ENCODE data around the gene STAB1.

The STAB1 gene

DNA sequence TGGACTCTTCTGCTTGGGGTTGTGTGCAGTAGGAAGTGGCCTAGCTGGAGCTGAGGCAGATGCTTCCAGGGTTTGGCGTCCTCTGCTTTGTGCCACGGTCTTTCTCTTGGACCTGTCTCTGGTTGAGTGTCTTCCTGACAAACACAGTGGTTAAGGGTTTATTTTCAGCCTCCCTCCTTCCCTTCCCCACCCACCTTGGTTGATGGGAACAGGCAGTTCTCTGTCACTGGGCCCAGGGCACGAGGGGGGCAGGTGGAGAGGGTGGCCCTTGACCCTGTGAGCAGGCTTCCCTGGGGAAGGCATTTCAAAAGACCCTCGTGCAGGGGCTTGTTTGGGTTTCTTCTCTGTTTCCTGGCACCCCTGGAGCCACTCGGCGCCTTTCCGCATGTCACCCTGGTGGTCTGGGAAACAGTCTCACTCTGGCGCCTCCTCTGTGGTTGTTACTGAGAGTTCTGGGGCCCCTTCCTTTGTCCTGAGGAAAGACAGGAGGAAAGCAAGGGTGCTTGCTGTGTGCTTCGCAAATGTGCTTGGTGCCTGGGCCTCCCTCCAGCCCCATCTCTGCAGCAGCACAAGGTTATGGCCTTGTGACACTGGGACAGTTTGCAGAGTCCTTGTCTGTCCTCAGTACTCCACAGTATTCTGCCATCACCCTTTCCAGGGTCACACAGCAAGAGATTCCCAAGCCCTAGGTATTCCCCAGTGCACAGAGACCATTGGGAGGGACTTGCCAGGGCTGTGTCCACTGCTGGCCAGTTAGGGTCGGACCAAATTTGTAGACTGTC is 10.3 kb upstream of the STAB1 start:
- no peak for DNase-seq (ENCODE audit: low read depth, low spot score)
- no peak overlapping the region for H3K27ac ChIP-seq

DNA sequence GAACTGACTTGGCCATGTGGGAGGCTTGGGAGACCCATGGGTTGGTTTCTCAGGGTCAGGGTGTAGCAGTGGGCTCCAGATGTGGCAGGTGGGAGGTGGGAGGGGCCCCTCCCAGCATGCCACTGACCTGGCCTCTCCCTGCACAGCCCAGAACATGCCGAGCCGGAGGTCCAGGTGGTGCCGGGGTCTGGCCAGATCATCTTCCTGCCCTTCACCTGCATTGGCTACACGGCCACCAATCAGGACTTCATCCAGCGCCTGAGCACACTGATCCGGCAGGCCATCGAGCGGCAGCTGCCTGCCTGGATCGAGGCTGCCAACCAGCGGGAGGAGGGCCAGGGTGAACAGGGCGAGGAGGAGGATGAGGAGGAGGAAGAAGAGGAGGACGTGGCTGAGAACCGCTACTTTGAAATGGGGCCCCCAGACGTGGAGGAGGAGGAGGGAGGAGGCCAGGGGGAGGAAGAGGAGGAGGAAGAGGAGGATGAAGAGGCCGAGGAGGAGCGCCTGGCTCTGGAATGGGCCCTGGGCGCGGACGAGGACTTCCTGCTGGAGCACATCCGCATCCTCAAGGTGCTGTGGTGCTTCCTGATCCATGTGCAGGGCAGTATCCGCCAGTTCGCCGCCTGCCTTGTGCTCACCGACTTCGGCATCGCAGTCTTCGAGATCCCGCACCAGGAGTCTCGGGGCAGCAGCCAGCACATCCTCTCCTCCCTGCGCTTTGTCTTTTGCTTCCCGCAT is 7.9 kb upstream of the STAB1 start:
- no peak for DNase-seq (ENCODE audit: low read depth, low spot score)
- no peak overlapping the region for H3K27ac ChIP-seq

GRCh38 chr3:52487788-52488691 is 7.1 kb upstream of the STAB1 start:
- no peak for DNase-seq (ENCODE audit: low read depth, low spot score)

DNA sequence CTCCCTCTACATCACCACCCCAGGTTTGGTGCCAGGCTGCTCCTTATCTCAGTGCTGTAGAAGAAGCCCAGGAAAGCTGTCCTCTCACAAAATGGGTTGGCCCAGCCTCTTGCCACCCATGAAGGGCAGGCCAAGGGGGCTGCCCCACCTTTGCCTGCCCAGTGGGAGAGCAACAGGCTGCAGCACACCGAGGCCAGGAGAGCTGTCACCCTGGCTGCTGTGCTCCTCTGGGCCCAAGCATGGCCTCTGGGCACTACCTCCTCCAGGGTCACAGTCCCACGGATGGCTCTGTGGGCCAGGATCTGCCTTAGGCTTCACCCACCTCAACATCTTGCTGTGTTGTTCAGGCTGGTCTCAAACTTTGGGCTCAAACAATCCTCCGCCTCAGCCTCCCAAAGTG is 6.4 kb upstream of the STAB1 start:
- no peak overlapping the region for H3K27ac ChIP-seq

More at GRCh38 chr3:52487788-52488691, 7.1 kb upstream of the STAB1 start:
- H3K27ac ChIP-seq = no peak overlapping the region

GRCh38 chr3:52489453-52489852 is 5.7 kb upstream of the STAB1 start:
- DNase-seq (ENCODE audit: low read depth, low spot score) = no peak
- H3K27ac ChIP-seq = no peak overlapping the region

More for the DNA sequence above, 6.4 kb upstream of the STAB1 start:
- DNase-seq (ENCODE audit: low read depth, low spot score) = no peak

- H3K27ac ChIP-seq = no peak overlapping the region
These were observed 4.9 kb upstream of the STAB1 start for GRCh38 chr3:52490035-52490938.

GRCh38 chr3:52490939-52491526 is 4.1 kb upstream of the STAB1 start:
- H3K27ac ChIP-seq = no peak overlapping the region

More at GRCh38 chr3:52490035-52490938, 4.9 kb upstream of the STAB1 start:
- DNase-seq (ENCODE audit: low read depth, low spot score) = no peak

DNA sequence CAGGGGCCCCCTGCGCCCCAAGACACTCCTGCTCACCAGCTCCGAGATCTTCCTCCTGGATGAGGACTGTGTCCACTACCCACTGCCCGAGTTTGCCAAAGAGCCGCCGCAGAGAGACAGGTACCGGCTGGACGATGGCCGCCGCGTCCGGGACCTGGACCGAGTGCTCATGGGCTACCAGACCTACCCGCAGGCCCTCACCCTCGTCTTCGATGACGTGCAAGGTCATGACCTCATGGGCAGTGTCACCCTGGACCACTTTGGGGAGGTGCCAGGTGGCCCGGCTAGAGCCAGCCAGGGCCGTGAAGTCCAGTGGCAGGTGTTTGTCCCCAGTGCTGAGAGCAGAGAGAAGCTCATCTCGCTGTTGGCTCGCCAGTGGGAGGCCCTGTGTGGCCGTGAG is 3.1 kb upstream of the STAB1 start:
- no peak overlapping the region for H3K27ac ChIP-seq
- DNase-seq (ENCODE audit: low read depth, low spot score) = no peak

More at GRCh38 chr3:52490939-52491526, 4.1 kb upstream of the STAB1 start:
- no peak for DNase-seq (ENCODE audit: low read depth, low spot score)

DNA sequence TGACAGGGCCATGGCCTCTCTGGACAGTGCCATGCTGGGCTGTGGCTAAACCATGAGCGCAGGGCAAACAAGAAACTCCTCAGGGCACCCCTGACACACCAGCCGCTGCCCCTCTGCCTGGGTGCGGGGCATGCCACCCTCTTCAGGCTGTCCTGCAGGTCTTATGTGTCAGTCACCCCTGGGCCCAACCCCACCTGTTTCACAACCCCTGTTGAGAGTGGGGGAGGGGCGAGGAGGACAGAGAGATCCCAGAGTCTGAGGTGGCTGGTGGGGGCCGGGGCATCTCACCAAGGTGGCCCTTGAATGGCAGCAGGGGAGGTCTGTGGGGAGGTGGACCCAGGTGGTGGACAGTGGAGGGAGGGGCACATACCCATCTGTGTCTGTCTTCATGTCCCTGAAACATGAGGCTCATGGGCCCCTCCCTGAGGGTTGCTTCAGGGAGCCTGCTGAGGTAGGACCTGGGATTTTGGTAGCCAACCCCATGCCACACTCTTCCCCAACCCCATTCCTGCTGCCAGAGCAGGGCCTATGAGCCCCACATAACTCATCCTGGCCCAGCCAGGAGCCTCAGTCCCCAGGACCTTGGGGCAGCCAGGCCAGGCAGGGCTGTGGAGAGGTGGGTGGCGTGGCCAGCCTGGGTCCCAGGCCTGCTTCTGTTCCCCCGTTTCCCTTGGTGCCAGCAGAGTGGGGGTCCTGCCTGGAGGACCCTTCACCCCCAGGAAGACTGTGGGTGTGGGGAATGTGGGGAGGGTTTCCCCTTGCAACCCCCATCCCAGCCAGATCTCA is 1.7 kb upstream of the STAB1 start:
- no peak for DNase-seq (ENCODE audit: low read depth, low spot score)
- no peak overlapping the region for H3K27ac ChIP-seq

DNA sequence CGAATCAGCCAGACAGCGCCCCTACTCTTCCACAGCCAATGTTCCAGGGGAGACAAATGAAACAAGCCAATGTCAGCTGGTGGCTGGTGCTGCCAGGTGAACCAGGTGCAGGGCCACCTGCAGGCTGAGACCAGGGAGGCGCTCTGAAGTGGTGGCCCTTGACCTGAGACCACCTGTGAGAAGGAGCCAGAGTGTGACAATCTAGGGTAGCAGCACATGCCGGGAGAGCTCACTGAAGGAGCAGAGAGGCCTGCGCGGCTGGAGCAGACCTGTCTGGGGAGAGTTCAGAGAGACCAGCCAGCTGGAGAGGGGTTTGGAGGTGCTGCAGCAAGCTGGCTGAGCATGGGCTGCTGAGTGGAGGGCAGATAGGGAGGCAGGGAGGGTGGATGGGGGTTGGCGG is 693 bp upstream of the STAB1 start:
- DNase-seq (ENCODE audit: low read depth, low spot score) = no peak
- no peak overlapping the region for H3K27ac ChIP-seq

- H3K27ac ChIP-seq = no peak overlapping the region
- DNase-seq (ENCODE audit: low read depth, low spot score) = no peak
These were observed 852 bp downstream of the STAB1 start for GRCh38 chr3:52495777-52496602.

DNA sequence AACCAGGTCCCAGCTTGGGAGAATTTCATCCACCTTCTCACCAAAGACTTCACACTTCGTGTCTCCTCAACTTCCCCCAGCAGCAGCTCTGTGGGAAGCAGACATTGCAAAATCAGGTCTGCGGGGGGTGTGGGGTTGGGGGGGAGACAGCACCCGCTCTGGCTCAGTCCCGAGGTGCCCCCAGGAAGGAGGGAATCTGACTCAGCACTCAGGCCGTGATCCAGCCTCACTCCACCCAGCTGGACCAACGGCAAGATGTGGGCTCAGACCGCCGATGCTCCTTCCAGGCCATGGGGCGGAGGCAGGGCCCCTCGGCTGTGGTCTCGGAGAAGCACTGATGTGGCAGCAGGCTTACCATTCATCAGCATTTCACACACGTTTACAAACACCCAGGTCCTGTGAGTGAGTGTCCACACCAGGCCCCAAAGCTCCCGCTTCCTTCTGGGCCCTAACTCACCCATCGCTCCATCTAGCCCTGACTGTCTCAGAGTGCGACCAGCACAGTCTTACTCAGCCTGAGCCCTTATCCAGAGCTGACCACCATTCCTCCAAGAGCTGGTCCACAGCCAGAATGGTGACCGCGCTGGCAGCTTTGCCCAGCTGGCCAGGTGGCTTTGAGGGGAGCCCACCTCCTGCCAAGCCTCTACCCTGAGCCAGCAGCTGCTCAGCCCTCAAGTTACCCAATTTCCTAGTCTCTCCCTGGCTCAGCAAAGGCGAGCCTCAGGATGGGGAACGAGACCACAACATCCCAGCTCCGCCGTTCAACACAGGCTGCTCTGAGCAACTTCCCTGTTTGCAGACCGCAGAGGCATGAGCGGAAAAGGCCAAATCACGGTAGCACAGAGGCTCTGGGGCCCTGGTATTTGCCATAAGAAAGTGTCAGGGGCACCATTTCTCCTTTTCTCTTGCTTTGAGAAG is 3.3 kb downstream of the STAB1 start:
- no peak overlapping the region for H3K27ac ChIP-seq
- DNase-seq (ENCODE audit: low read depth, low spot score) = no peak

- no peak for DNase-seq (ENCODE audit: low read depth, low spot score)
- H3K27ac ChIP-seq = no peak overlapping the region
These were observed 5.9 kb downstream of the STAB1 start for GRCh38 chr3:52501046-52501445.

DNA sequence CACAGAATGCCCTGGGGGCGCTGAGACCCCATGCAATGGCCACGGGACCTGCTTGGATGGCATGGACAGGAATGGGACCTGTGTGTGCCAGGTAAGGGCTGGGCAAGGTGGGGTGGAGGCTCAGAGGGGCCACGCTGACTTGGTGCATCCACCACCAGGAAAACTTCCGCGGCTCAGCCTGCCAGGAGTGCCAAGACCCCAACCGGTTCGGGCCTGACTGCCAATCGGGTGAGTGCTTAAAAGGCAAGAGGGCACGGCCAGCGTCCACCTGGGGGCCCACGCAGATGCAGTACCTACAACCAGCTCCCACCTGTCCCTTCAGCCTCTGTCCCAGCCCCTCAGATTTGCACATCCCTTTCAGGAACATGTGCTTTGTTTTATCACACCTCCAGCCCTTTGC is 6.9 kb downstream of the STAB1 start:
- H3K27ac ChIP-seq = no peak overlapping the region
- no peak for DNase-seq (ENCODE audit: low read depth, low spot score)

GRCh38 chr3:52502808-52503350 is 7.7 kb downstream of the STAB1 start:
- no peak overlapping the region for H3K27ac ChIP-seq
- no peak for DNase-seq (ENCODE audit: low read depth, low spot score)

DNA sequence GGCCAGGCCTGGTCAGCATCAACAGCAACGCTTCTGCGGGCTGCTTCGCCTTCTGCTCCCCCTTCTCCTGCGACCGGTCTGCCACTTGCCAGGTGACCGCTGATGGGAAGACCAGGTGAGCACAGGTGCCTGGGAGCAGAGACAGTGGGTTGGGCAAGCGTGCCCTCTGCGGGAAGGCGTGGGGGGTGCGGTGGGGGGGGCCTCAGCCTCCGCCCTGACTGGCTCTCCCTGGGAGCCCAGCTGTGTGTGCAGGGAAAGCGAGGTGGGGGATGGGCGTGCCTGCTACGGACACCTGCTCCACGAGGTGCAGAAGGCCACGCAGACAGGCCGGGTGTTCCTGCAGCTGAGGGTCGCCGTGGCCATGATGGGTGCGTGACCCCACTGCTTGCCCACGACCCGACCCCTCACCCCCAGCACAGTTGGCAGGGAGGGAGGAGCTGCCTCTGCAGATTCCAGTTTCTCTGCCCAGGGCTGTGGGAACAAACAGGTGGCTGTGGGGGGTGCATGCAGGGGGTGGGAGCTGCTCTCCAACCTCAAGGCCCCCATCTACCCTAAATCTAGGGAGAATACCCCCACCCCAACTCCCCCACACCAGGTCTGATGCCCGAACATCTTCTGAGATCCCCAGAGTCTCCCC is 8.8 kb downstream of the STAB1 start:
- no peak overlapping the region for H3K27ac ChIP-seq
- DNase-seq (ENCODE audit: low read depth, low spot score) = no peak

Measured in epithelial cell of prostate (primary cell).